ENCODE results near the gene JAGN1.
"Not testable (repeated sequence)": the region's sequence is repeated elsewhere in the genome, so short reads cannot be mapped to it uniquely, and the experiment has no call there.

The JAGN1 gene

GRCh38 chr3:9890249-9891071, at the start of gene JAGN1:
TSS of gene JAGN1 (plus strand) at chr3:9890610. CDS start at chr3:9890723, 113 bp downstream.
- no peak for FAIRE-seq

- FAIRE-seq: no peak
These were observed 49.4 kb upstream of the JAGN1 start for GRCh38 chr3:9841015-9841414.

DNA sequence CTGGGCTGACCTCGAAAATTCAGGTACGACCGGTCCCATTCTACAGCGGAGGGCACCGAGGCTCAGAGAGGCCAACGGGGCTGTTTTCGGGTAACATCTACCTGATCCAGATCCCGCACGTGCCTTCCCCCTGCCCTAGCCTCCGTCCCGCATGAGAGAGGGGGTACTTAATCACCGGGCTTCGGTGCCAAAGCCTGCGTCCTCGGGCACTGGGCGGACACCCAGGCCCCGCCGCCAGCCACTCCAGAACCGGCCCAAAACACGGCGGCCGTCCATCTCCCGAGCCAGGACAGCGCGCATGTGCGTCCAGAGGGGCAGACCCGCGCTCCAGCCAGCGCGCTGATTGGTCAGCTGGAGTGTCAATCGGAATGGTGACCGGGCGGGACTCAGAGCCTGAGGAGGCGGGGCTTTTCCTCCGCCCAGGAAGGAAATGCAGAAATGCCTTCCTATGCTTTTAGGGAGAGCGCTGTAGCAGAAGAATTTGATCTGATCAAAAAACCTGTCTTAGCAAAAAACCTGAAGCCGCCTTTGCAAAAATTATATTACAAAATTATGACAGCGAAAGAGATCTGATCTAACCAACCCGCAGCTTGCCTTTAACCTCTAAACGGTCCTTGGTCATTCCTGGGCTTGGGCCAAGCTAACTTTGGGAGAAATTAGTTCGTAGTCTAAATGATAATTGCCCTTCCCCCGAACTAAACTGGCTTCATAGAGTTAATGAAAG, 46.5 kb upstream of the JAGN1 start, which contains the start of gene RPUSD3:
TSS of gene RPUSD3 (minus strand) at position 294 of the 724 bp plus-strand sequence. CDS start at position 276, 18 bp downstream.
- peak; percentile 70 for FAIRE-seq

- no peak for FAIRE-seq
These were observed 44.2 kb upstream of the JAGN1 start for GRCh38 chr3:9846231-9846630.

DNA sequence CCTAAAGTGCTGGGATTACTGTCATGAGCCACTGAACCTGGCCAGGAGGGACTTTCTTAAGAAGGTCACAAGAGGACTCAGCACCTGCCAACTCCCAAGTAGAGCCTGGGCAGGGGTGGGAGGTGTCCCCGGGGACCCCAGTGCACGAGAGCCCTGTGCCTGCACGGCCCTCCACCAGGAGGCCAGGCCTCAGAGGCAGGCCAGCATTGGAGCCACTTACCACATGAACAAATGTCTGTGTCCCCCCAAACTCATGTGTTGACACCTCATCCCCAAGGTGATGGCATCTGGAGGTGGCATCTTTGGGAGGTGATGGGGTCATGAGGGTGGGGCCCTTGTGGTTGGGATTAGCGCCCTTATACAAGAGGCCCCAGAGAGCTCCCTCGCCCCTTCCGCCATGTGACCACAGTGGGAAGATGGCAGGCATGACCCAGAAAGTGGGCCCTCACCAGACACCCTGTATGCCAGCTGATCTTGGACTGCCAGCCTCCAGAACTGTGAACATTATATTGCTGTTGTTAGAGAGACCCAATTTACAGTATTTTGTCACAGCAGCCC, 43.4 kb upstream of the JAGN1 start:
- FAIRE-seq: no peak

DNA sequence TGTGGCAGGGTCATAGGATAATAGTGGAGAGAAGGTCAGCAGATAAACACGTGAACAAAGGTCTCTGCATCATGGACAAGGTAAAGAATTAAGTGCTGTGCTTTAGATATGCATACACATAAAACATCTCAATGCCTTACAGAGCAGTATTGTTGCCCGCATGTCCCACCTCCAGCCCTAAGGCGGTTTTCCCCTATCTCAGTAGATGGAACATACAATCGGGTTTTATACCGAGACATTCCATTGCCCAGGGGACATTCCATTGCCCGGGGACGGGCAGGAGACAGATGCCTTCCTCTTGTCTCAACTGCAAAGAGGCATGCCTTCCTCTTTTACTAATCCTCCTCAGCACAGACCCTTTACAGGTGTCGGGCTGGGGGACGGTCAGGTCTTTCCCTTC, 42.5 kb upstream of the JAGN1 start:
- not testable (repeated sequence) for FAIRE-seq

- FAIRE-seq: not testable (repeated sequence)
These were observed 41.5 kb upstream of the JAGN1 start for GRCh38 chr3:9848860-9849259.

DNA sequence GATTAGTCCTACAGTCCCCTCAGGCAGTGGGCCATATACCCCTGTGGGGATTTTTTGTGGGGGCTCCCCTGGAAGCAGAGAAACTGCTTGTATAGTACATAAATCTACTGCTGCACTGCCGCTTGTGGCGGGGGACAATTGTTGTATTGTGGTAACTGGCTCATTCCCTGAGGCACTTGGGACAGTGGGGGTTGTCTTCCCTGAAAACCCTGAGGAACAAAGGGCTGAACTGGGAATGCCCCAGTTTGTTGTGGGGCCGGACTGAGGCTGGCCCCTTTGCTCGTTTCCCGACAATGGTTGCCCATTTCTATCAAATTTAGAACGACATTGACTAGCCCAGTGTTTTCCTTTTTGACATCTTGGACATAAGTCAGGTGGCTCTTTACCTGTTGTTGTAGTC, 39.0 kb upstream of the JAGN1 start:
- not testable (repeated sequence) for FAIRE-seq

DNA sequence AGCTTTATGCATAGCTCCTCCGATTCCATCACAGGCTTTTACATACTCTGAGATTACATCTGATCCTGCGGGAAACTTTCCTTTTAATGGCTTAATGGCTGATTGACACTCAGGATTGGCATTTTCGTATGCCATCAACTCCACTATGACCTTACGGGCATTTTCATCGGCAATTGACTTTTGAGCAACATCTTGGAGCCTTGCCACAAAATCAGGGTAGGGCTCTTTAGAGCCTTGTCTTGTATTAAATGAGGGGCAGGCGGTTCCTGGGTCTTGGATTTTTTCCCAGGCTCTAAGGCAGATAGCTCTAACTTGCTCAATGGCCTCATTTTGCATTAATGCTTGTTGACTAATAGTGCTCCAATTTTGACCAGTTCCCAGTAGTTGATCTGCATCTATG, 38.5 kb upstream of the JAGN1 start:
- FAIRE-seq: not testable (repeated sequence)

- FAIRE-seq: no peak
These were observed 37.9 kb upstream of the JAGN1 start for GRCh38 chr3:9852528-9852927.

- FAIRE-seq: not testable (repeated sequence)
These were observed 36.0 kb upstream of the JAGN1 start for GRCh38 chr3:9854291-9854940.

DNA sequence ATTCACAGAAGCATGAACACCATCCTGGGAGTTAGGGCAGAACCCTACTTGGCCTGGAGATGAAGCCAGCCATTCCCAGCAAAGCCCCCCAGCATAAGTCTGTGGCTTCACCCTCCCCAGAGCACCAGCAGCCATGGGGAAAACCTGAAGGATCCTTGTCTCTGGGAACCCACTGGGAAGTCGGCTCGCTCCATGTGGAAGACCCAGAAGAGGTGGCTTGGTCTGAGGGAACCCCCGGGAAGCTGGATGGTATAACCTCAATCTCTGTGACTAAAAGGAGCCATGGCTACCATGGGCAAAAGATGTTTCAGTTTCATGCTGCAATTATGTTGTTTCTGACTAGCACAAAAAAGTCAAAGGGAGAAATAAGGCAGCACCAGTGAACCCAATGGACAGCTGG, 34.8 kb upstream of the JAGN1 start:
- no peak for FAIRE-seq

DNA sequence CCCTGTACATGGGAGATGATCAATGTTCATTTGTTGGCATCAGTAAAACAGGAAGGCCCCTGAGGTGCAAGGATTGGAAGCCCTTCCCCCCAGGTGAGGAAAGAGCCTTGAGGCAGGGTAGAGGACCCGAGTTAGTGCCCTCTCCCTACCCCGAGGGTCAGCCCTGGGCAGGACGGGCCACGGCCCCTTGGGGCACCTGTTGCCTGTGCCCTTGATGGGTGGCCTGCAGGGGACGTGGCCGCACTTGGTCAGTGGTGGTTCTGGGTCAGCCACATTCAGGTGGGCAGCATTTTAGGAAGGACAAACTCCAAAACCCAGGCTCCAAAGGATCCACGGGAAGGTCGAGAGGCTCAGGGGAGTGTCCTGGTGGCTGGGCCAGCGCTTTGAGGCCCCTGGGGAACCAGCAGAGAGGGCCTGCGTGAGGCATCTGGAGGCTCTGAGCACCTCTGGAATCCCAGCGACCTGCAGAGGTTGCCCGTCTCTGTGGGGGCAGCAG, 30.8 kb upstream of the JAGN1 start:
- no peak for FAIRE-seq

DNA sequence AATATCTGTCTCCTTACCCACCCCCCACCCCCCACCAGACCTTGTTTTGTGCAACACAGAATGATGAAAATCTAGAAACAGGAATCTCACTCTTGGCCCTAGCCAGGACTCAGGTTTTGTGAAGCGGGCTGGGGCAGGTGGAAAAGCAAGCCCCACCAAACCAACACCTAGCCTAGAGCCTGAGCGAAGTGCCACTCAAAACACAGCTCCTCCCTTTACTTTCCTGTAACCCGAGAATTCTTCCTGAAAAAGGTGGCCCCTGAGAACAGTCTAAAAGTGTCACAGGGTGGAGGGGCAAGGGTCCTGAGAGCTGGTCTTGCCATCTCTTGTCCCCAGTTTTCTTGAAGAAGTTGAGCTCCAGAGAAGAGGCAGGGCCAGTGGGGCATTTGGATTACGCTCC, 29.2 kb upstream of the JAGN1 start:
- no peak for FAIRE-seq

DNA sequence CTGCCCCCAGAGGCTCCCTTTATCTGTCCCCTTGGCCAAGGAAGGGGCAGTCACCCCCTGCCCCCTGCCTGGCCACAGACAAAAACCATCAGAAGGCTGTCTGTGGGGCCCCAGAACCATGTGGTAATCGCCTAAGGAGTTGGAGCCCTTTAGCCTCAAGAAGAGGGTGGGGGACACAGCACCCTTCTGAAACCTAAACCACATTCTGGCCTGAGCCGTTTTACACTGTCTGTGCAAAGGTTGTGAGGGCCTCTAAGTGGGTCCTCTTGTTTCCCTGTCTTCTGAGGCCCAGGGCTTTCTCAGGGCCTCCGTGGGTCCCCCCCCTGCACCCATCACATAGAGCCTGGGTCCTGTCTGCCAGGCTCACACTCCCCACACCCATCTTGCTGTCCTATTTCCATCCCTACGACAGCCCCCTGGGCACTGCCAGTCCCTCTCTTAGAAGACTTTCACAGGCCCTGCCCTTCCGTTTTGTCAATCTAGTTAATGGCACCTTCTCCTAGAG, 28.7 kb upstream of the JAGN1 start:
- no peak for FAIRE-seq

DNA sequence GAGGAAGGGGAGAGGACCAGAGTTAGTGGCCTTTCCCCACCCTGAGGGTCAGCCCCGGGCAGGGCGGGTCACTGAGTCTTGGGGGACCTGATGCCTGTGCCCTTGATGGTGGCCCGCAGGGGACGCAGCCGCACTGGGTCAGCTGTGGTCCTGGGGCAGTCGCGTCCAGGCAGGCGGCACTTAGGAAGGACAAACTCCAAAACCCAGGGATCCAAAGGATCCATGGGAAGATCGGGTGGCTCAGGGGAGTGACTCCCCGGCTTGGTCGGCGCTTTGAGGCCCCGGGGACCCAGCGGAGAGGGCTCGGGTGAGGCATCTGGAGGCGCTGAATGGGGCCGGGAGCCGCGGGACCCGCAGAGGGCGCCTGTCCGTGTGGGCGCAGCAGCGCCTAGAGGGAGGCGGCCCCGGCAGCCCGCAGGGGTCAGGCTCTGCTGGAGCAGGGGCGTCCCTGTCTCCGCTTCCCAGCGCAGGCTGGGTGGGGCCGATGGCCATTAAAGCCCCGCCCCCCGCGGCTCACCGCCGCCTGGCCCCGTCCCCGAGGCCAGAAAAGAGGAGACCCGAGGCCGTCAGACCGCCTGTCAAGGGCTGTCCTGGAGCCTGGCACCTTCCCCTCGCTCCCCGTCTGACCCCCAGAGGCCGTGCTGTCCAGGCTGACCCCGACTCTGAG, 27.9 kb upstream of the JAGN1 start:
- no peak for FAIRE-seq

- FAIRE-seq: no peak
These were observed 27.2 kb upstream of the JAGN1 start for GRCh38 chr3:9863058-9863772.

- no peak for FAIRE-seq
These were observed 26.0 kb upstream of the JAGN1 start for GRCh38 chr3:9864200-9864927.

GRCh38 chr3:9865125-9865637, 25.2 kb upstream of the JAGN1 start:
- FAIRE-seq: not testable (repeated sequence)

DNA sequence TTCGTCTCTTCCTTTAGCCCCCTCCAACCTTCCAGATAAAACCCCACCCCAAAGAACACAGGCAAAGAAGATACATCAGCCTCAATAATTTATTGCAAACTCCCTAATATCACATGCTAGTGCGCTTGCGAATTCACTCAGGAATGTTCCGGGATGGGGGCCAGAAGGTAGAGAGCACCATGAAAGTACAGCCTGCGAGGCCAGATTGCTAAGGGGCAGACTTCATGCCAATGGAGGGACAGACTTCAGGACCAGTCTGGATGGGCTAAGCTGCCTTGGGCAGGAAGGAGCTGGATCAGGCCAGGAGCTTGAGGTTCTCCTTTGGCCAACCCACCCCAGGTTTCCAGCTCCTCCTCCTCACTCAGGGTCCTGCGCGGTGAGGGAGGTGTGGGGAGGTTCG, 23.8 kb upstream of the JAGN1 start:
- no peak for FAIRE-seq

All from endometrium (tissue), 2 donors.